Umbilical cord (tissue), 2 donors: Measurements from ENCODE around the gene WBP2NL. TPM values are rescaled to one million over a fixed set of nuclear protein-coding genes. Genes with fewer than 3 reads are reported as not detected.

Experiments used
- DNase-seq: peaks from one replicate; pipeline ENCODE4 v3.0.0-alpha.2; 2015; ENCODE audit warnings: low spot score
- total RNA-seq: library from RNA; depleted of rRNA; stranded (reverse); fragments of >200 nt; gene quantifications from one replicate; pipeline ENCODE4 v1.2.3, GENCODE V29; 2014; ENCODE audit warnings: low replicate concordance; ENCODE audit not compliant: insufficient read depth

WBP2NL gene
- total RNA-seq, 1 donor from 2014 or later, result 6.0 TPM

- DNase-seq, result no peak
These were observed 28.1 kb downstream of the WBP2NL start for GRCh38 chr22:42026705-42027104.

DNA sequence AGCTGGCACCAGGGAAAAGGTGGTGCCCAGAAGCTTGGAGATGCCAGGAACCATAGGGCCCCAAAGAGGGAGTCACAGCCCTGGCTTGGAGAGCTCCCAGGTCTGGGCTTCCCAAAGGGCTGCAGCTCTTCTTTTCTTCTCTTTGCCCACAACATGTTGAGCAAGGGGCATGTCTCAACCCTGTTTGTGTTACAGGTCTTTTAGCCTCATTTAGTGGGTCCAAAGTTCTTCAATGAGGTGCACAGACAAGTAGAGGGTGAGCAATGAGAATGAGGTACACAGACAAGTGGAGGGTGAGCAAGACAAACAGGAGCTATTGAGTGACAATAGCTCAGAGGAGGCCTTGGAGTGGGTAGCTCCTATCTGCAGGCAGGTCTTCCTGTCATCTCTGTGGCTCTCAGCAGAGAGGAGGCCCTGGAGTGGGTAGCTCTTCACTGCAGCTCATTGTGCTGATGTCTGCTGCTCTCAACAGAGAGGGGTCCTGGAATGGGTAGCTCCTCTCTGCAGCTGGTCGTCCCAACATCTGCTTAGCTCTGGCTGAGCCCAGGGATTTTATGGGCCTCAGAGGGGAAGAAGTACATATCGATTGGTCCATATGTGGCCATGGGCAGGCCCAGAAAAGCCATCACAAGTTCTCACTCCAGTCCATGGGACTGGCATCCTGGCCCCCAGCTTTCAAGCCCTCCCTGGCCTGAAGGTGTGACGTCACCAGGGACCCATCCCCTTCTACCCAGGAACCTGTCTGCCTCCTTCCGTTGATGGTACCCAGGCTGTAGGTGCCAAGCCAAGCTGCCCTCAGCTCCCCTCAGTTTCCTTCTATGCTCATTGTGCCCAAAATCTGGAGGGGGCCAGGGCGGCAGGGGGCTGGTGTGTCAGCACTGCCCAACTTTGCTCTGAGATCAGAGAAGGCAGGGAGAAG lies 34.9 kb downstream of the WBP2NL start:
- DNase-seq, result no peak

GRCh38 chr22:42035256-42035655 lies 36.7 kb downstream of the WBP2NL start:
- DNase-seq, result no peak

GRCh38 chr22:42039271-42039670 lies 40.7 kb downstream of the WBP2NL start:
- DNase-seq, result no peak

DNA sequence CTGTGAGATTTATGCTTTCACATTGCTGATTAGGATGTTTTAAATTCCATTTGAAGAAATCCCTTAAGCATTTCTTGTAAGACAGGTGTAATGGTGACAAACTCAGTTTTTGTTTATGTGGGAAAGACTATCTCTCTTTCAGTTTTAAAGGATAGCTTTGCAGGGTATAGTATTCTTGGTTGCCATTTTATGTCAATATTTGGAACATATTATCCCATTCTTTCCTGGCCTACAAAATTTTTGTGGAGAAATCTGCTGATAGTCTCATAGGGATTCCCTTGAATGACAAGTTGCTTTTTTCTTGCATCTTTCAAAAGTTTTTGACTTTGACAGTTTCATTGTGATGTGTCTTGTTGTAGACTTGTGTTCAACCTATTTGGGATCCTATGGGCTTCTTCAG lies 43.2 kb downstream of the WBP2NL start:
- no peak for DNase-seq

DNA sequence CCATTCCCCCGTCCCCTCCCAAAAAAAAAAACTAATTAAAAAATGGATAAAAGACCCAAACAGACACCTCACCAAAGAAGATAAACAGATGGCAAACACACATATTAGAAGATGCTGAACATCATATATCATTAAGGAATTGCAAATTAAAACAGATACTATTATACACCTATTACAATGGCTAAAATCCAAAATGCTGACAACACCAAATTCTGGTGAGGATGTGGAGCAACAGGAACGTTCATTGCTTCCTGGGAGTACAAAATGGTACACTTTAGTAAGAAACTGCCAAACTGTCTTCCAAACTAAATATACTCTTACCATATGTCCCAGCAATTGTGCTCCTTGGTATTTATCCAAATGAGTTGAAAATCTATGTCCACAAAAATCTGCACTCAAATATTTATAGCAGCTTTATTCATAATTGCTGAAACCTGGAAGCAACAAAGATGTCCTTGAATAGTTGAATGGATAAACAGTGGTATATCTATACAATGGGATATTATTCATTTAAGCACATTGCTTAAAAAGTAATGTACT lies 52.1 kb downstream of the WBP2NL start:
- no peak for DNase-seq

DNA sequence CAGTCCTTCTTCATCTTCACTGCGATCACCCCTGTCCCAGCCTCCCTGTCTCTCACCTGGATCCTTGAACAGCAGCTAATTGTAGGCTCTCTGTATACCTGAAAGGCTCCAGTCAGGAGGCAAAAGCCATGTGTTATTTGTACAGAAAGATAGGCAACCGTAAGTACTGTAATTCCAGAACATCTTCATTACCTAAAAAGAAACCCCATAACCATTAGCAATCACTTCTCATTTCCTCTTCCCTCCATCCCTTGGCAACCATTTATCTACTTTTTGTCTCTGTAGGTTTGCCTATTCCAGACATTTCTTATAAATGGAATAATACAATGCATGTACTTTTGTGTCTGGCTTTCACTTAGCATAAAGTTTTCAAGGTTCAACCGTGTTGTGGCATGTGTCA lies 54.2 kb downstream of the WBP2NL start:
- no peak for DNase-seq

DNA sequence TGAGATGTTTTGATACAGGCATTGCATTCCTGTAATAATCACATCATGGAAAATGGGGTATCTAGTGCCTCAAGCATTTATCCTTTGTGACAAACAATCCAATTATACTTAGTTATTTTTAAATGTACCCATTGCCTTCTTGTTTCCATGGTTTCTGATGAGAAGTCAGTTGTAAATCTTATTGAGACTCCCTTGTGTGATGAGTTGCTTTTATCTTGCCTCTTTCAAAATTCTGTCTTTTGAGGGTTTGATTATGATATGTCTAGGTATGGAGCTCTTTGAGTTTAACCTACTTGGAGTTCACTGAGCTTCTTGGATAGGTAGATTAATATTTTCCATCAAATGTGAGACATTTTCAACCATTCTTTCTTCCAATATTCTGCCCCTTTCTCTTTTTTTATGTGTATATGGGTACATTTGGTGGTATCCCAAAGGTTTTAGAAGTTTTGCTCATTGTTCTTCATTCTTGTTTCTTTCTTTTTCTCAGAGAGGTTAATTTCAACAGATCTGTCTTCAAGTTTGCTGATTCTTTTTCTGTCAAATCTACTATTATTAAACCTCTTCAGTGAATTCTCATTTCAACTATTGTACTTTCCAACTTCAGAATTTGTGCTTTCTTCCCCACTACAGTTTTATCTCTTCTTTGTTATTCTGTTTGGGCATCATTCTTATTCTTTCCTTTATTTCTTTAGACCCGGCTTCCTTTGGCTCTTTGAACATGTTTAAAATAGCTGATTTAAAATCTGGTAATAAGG lies 58.3 kb downstream of the WBP2NL start:
- DNase-seq, result no peak

- no peak for DNase-seq
These were observed 61.9 kb downstream of the WBP2NL start for GRCh38 chr22:42060489-42060888.

DNA sequence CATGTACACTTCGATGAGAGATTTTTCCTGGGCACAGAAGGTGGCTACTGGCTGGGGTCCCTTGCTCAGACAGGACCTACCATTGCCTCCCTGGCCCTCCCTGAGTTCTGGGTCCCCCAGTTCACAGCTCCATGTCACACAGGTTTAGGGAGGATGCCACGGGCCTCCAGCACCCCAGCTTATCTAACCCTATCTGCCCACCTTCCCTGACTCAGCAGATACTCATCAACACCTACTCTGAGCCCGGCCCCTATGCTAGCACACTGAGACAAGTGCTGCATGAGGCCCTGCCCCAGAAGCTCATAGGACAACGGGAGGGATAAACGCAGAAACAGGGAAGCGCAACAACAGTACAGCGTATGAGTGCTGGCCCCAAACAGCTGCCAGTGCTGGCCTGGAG lies 62.5 kb downstream of the WBP2NL start:
- DNase-seq, result no peak

DNA sequence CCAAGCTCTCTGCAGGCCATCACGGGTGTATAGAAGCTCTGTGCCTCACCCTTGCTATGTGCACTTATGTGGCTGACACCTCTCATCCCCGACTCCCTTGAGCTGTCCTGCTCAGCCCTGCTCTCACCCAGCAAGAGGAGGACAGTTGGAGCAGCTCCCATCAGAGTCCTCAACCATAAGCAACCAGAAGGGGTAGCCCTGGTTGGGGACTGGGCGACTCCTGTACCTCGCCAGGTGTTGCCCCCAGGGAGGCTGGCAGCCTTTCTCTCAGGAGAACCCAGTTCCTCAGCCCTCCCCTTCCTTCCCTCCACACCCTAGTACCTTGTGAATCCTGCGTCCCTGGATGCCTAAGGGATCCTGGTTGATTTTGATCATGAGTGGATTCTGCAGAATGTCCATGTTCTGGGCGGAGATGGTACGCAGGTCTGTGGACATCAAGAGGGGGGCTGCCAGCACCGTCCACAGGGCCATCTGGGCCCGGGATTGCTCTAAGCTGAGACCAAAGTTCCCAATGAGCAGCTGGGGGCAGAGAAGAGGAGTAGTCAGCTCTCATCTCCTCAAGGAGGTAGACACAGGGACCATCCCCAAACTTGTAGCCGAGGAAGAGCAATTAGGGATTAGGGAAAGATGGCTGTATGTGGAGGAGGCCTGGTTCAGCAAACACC lies 64.0 kb downstream of the WBP2NL start:
- no peak for DNase-seq

DNA sequence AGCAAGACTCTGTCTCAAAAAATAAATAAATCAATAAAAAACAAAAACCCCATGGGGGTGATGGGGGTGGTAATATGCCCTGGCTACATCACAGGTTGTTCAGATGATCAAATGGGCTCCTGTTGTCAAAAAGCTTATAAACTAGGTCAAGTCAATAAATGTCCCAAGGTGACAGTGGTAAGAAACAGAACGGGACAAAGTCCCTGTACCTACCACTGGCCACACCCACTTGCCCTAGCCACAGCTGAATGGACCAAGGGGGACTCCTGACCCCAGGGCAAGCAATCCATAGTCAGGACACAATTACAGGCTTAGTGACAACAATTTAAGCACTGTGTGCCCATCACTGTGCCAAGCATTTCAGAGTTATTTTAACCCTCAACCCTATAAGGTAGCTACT lies 66.0 kb downstream of the WBP2NL start:
- DNase-seq, result no peak

GRCh38 chr22:42065438-42066125 lies 67.0 kb downstream of the WBP2NL start:
- DNase-seq, result no peak

DNA sequence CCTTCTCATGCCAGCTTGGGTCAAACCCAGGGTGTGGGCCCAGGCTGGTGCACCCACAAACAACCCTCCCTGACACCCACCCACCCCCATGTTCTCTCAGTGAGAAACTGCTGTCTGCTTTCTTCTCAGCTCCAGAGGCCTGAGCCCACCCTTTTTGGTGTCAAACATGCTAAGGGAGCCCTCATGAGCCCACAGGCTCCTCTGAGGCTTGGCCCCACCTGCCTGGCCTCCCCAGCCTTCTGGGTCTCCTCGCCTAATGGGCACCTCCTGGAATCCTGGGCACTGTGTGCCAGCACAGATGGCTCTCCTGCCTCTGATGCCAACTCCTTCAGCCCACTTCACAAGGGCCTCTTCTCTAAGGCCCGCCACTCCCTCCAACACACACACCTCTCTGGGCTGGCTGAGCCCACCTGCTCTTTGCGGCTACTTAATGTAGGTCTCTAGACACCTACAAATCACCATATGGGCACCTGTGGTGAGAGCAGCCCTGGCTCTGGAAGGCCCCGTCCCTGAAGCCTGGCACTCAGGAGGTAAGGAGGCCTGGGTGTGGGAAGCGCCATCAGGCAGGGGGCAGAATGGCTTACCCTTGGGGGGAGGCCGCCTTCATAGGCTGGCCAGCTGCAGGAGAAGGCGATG lies 67.7 kb downstream of the WBP2NL start:
- DNase-seq, result no peak

GRCh38 chr22:42066937-42067336 lies 68.3 kb downstream of the WBP2NL start:
- no peak for DNase-seq

GRCh38 chr22:42067671-42068251 lies 69.2 kb downstream of the WBP2NL start:
- no peak for DNase-seq

DNA sequence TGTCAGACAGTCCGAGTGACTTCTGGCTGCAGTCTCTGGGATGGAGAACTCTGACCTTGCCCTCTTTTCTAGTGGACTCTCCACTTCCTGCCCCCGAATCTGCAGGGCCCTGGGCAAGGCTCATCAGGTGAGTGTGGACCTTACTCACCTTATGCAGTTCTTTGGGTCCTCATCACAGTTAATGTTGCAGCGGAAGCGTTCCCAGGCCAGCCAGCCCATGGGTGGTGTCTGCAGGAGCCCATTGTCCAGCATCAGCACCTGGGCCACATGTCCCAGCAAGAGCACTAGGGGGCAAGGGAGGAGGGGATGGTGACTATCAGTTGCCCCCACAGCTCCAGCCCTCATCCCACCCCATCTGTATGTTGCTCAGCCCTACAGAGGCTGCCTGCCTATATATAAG lies 69.7 kb downstream of the WBP2NL start:
- DNase-seq, result no peak

- DNase-seq, result no peak
These were observed 71.4 kb downstream of the WBP2NL start for GRCh38 chr22:42069801-42070516.

- DNase-seq, result peak; percentile 99
These were observed 72.2 kb downstream of the WBP2NL start, which contains the start of gene NAGA for GRCh38 chr22:42070517-42071422. Gene NAGA, minus strand, starts transcription at chr22:42070812. Its CDS starts 515 bp downstream, at chr22:42070297.
